Inflammatory macrophage treated with lipopolysaccharide for 4 hours (primary cell): ENCODE measurements around the gene PDGFC.

Source experiments
- DNase-seq: peaks from one replicate; pipeline ENCODE4 v3.0.0-alpha.2; 2020

The PDGFC gene

DNA sequence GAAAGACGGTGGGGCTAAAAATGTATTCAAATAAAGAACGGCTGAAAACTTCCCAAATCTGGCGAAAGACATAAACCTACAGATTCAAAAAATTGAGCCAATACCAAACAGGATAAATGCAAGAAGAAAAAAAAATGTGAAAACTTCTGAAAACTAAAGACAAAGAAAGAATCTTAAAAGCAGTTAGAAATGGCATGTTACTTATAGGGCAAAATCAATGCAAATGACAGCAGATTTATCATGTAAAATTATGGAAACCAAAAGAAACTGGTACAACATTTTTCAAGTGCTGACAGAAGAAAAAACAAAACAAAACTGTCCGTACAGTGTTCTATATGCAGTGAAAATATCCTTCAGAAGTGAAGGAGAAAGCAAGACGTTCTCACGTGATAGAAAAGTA lies 239.0 kb downstream of the PDGFC start:
- no peak for DNase-seq

DNA sequence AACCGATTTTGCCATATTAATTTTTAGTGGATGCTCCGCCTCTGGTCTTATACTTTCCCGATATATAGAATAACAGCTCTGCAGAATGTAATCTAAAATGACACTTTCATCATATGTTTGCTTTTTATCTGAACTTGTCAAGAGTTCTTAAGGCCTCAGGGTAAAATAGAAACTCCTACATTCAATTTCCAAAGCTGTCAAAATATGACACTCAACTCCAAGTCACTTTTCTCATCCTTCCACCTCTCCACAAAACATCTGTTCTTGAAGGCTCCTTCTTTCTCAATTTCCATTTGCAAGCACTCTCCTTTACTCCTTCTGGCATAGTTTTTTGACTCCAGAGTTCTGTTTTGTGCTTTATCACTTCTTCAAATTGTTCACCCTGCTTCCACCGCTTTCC lies 242.2 kb downstream of the PDGFC start:
- DNase-seq: no peak

DNA sequence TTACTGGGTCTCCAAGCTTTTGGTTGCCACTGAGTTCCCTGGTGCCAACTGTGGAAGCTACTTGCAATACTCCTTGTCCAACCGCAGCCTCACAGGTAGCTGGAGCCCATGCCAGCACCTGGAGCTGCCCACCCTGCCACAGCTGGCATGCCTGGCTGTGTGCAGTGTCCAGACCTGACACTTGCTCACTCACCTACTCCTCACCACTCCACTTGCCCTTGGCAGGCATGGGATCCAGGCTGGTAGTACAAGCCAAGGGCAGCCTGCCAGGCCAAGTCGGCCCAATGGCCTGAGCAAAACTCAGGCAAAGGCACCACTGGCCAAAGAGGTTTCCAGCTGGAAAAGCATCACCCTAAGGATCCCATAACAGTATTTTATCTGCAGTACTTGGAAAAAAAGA lies 246.3 kb downstream of the PDGFC start:
- DNase-seq: no peak

DNA sequence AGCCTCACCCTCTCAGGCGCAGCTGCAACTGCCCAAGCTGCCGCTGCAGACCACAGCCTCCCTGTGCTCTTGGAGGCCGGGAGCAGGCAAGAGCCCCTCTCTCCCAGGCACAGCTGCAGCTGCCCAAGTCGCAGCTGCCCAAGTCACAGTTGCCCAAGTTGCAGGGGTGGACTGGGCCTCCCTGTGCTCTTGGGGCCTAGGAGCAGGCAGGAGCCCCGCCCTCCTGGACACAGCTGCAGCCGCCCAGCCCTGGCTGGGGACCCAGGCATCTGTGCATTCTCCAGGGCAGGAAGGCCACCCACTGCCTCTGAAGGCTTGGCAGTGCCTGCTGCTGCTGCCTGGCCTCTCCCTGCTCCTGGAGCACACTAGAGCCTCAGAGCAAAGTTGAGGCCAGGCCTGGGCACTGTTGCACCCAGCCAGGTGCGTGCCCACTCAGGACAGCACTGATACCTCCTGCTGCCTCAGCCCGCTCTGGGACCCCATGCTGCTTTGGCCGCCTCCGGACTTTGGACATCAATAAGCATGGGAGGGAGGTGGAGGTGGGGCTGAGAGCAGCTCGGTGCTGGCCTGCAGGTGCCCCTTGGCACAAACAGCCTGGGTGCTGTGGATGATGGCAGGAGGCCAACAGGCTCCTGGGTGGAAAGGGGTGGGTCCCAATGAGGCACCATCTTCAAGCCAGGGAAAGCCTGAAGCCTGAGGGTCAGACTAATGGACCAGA lies 247.5 kb downstream of the PDGFC start:
- no peak for DNase-seq

DNA sequence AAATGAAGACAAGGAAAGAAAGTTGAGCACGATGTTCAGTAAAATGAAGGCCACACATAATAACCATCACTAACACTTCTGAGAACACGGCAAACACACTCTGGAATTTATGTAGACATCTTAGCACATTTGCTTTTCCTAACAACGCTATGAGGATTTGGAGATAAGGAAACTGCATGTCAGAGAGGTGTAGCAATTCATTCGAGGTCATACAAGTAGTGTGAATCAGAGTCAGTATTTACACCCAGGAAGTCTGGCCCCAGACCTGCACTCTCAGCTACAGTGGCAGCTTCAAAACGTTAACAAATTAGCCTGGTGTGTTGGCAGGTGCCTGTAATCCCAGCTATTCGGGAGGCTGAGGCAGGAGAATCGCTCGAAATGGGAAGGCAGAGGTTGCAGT lies 253.4 kb downstream of the PDGFC start:
- no peak for DNase-seq

DNA sequence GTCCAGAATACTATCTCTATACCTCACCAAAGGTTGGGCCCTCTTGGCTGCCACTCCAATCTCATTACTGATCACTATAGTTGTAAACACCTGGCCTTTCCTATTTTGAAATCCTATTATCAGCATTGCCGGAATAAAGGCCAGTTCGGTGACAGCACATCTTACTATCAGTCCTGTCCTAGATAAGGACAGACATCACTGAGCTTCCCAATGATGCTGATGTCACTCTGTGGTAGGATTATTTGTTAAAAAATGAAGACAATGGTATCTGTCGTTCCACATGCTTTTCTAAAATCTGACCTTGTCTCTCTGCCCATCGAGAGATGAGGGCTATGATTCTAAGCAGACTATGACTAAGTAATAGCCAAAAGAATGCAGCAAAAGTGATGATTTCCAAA lies 260.4 kb downstream of the PDGFC start:
- no peak for DNase-seq
